ENCODE measurements around the gene AHCYL2.

The AHCYL2 gene

DNA sequence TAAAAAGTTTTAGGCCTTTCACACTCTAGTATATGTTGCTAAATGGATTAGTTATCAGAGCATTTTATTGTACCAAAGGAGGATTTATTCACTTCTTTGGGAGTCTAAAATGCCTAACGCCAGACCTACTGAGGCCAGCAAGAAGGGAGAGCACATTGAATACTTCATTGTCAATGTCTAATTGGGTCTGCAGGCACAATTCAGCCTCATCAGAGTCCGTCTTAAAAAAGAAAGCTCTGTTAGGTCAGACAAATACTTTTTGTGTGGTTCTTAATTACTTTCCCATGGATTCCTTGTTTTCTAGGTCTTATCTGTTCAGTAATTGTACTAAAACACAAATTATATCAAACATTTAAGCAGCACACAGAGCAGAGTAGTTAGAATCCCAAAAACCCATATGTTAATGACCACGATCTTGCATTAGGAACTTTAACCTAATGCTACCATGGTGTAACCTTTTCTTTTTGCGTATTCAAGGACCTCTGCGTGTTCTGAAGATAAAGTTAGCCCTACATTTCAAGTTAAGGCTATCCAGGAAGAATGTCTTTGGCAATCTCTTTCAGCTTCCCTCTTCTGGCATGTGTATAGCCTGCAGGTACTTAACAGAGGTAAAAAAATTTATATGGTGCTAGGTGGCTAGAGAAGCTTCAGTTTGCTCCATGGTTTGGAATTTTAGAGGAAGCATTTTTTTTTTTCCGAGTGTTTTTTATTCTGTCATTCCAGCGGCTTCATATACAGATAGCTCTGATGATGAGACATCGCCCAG is 163.7 kb downstream of the AHCYL2 start:
- no peak for DNase-seq (ENCODE audit: extremely low read depth, low read depth)
- no peak overlapping the region for H3K4me3 ChIP-seq (replicated peaks; ENCODE audit: low read depth, low read length)
- TF ChIP-seq, protein P1, sequence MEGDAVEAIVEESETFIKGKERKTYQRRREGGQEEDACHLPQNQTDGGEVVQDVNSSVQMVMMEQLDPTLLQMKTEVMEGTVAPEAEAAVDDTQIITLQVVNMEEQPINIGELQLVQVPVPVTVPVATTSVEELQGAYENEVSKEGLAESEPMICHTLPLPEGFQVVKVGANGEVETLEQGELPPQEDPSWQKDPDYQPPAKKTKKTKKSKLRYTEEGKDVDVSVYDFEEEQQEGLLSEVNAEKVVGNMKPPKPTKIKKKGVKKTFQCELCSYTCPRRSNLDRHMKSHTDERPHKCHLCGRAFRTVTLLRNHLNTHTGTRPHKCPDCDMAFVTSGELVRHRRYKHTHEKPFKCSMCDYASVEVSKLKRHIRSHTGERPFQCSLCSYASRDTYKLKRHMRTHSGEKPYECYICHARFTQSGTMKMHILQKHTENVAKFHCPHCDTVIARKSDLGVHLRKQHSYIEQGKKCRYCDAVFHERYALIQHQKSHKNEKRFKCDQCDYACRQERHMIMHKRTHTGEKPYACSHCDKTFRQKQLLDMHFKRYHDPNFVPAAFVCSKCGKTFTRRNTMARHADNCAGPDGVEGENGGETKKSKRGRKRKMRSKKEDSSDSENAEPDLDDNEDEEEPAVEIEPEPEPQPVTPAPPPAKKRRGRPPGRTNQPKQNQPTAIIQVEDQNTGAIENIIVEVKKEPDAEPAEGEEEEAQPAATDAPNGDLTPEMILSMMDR (IDR thresholded peaks at IDR 0.05; ENCODE audit: low read depth, low read length, missing control alignments): no peak

DNA sequence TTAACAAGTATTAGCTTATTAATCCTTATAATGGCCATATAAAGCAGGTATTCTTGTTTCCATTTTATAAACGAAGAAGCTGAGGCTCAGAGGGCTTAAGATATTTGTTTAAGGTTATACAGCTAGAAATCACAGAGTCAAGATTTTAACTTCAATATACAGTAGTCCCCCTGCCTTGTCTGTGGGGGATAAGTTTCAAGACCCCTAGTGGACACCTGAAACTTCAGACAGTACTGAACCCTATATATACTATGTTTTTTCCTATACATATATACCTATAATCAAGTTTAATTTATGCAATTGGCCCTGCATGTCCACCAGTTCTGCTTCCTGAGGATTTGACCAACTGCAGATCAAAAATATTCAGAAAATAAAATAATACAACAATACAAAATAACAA is 165.0 kb downstream of the AHCYL2 start:
- no peak for DNase-seq (ENCODE audit: extremely low read depth, low read depth)
- H3K4me3 ChIP-seq (replicated peaks; ENCODE audit: low read depth, low read length): no peak overlapping the region
- TF ChIP-seq, protein P1 (IDR thresholded peaks at IDR 0.05; ENCODE audit: low read depth, low read length, missing control alignments): no peak

DNA sequence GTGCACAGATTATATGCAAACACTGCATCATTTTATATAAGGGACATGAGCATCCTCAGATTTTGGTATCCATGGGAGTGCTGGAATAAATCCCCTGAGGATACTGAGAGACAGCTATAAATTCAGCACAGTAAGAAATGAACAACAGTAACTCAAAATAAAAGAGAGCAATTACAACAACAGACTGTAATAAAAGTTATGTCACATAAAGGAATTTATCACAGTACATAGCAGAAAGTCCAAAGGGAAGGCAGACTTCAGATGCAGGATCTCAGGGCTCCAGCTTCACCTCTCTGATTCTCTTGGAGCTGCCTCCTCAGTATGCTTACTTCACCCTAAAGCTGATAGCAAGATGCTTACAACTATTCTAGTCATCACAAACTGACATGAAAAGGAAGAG is 165.5 kb downstream of the AHCYL2 start:
- TF ChIP-seq, protein P1 (IDR thresholded peaks at IDR 0.05; ENCODE audit: low read depth, low read length, missing control alignments): no peak
- no peak overlapping the region for H3K4me3 ChIP-seq (replicated peaks; ENCODE audit: low read depth, low read length)

DNA sequence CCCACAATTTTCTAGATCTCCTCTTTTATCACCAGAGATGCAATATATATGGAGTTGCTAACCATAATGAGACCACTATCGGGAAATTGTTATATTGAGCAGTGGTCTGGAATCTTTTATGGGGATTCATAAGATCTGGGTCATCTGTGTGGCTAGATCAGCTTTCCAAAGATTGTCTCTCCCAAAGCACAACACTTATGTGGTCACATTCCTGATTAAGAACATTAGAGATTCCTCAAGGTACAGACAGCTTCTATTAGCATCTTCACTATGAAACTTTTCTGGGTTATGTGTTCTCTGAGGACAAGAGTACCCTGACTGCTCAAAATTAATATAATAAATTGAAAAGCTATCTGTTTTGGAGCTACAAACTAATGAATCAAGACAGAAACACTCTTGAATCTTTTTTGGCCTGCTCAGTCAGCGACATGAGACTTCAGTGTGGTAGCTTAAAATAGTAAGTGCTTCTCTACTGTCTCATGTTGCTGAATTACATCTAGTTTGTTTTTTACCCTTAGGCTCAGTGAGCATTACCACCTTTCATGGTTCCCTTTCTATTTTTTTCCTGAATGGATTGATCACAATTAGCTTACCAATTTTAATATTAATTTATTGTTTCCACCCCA is 166.8 kb downstream of the AHCYL2 start:
- H3K4me3 ChIP-seq (replicated peaks; ENCODE audit: low read depth, low read length): no peak overlapping the region
- TF ChIP-seq, protein P1 (IDR thresholded peaks at IDR 0.05; ENCODE audit: low read depth, low read length, missing control alignments): no peak
- DNase-seq (ENCODE audit: extremely low read depth, low read depth): no peak

More for the DNA sequence above, 165.5 kb downstream of the AHCYL2 start:
- no peak for DNase-seq (ENCODE audit: extremely low read depth, low read depth)

DNA sequence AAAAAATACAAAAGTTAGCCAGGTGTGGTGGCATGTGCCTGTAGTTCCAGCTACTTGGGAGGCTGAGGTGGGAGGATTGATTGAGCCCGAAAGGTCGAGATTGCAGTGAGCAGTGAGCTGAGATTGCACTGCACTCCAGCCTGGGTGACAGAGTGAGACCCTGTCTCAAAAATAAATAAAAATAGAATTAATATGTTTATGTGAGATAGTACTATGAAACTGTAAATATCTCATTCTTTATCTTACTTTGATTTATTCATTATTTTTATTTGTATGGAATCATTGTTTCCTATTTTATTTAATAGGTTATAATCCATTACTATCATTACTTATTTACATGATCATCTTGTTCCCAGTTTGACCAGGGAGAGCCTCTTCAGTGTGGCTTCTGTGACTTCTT is 168.4 kb downstream of the AHCYL2 start:
- H3K4me3 ChIP-seq (replicated peaks; ENCODE audit: low read depth, low read length): no peak overlapping the region
- TF ChIP-seq, protein P1 (IDR thresholded peaks at IDR 0.05; ENCODE audit: low read depth, low read length, missing control alignments): no peak
- DNase-seq (ENCODE audit: extremely low read depth, low read depth): no peak

DNA sequence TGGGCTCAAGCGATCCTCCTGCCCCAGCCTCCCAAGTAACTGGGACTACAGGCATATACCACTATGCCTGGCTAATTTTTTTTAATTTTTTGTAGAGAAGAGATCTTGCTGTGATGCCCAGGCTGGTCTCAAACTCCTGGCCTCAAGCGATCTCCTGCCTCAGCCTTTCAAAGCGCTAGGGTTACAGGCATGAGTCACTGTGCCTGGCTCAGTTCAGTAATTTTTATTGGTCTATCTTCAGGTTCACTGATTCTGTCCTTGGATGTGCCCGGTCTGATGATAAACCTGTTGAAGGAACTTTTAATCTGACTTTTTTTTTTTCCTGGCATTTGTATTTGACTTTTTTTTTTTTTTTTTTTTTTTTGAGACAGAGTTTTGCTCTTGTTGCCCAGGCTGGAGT is 169.3 kb downstream of the AHCYL2 start:
- H3K4me3 ChIP-seq (replicated peaks; ENCODE audit: low read depth, low read length): no peak overlapping the region
- DNase-seq (ENCODE audit: extremely low read depth, low read depth): no peak
- TF ChIP-seq, protein P1 (IDR thresholded peaks at IDR 0.05; ENCODE audit: low read depth, low read length, missing control alignments): no peak

Data from HFF-Myc (cell line).